Right forelimb (tissue), 1 donor: ENCODE measurements around the gene PDAP1.
"Not testable (repeated sequence)": the region's sequence is repeated elsewhere in the genome, so short reads cannot be mapped to it uniquely, and the experiment has no call there.

Source experiments
- DNase-seq: peaks from one replicate; pipeline ENCODE4 v3.0.0-alpha.2; 2018

PDAP1 gene

DNA sequence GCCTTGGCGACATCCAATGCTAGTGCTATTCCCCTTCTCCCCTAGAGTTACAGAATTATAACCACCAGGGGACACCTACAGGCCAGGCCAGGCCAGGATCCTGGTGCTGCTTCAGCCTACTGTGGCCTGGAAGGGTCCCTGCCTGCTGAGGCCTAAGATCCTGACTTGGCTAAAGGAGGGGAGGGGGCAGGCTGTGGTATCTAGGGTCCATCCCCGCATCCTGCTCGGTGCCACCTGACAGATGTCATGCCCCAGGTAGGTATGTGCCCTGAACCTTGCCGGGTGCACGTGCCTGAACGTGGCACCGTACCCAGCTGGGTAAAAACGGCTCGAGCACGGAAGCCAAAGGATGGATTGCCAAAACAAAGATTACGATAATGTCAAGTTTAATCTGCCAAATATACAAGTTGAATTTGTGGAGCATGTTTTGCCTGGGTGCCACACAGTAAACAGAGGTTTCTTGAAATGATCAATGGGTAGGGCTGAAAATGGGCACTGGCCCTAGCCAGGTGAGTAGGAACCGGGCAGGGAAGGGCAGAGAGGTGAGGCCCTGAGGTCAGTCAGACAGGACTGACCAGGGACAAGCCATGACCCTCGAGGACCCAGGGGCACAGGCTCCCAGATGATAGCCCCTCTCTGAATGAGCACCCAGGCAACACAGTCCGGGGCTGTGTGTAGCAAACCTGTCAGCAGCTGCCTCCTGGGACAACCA is 12.6 kb downstream of the PDAP1 start:
- no peak for DNase-seq

DNA sequence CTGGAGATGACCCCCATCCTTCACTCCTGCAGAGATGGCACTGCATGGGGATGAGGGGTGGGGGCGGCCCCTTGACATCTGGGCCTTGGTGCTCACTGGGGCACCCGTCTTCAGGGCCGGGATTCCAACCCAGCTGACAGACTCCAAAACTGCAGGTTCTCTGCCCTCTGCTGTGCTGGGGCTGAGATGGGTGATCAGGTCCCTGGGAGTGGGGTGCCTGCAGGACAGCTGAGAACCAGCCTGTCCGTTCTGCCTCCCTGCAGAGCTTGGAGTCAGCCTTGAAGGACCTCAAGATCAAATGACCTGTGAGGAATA is 14.3 kb downstream of the PDAP1 start:
- DNase-seq, result no peak

DNA sequence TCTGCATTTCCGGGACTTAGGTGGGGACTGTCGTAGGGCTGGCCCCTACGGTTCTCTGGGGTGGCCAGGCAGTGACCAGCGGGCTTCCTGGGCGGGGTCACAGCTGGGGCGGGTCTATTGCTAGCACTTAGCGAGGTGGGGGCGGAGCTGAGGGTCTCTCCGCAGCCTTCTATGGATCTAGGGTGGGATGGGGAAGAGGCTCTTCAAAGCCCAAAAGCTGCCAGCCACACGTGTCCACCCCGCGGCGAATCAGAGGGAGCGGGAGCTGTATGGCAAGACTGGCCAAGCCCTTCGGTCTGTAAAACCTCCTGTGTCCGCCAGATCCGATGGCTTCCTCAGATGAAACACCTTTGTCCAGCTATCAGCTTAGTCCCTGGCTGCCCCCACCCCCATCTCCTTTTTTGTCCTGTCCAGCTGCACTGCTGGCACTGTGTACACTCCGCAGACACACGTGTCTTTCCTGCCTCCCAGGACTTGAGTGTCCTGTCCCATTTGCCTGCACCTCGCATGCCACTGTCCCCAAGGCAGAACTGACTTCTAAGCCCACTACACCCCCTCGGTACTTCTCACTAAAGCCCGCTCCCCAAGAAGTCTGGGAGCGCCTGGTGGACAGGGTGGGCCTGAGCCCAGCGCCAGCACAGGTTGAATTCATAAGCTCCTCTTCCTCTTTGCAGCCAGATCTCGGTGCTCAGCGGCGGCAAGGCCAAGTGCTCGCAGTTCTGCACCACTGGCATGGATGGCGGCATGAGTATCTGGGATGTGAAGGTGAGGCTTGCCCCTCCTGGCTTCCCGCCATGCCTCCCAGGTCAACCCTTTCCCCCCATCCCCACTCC is 14.8 kb downstream of the PDAP1 start:
- peak; percentile 66 for DNase-seq

DNA sequence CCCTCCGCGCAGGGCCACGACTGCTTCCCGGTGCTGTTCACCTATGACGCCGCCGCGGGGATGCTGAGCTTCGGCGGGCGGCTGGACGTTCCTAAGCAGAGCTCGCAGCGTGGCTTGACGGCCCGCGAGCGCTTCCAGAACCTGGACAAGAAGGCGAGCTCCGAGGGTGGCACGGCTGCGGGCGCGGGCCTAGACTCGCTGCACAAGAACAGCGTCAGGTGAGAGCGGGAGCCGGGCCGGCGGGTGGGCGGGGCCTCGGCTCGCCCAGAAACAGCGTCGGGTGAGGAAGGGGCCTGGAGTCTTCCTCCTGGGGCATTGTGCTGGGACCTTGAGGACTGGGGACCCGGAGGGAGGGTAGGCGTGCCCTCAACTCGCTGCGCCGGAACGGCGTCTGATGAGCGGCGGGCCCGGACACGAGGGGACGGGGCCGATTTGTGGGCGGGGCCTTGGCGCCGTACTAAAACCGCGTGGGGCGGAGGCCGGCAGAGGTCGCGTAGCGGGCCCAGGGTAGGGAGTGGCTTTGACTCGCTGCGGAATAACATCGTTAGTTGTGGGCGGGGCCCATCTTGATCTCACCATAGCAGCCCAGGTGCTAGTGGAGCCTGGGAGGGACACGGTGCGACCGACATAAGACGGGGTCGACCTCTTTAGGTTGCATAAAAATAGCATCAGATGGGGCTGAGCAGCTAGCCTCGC is 15.6 kb downstream of the PDAP1 start:
- DNase-seq, result peak; percentile 79

DNA sequence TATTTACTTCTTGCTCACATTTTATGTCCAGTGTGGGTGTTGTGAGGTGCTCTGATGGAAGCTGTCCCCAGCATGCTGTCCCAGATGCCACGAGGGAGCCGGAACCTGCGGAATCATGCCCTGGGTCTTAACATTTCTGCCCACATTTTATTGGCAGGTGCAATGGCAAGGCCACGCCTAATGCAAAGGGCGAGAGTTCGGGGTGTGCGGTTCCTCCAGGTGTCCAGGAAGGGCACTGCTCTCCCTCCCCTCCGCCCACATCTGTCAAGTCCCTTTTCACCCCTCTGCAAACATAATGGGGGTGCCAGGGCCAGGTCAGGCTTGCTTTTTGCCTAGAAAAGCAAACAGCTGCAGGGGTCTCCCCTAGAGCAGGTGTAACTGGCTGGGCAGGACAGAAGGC is 16.4 kb downstream of the PDAP1 start:
- no peak for DNase-seq

DNA sequence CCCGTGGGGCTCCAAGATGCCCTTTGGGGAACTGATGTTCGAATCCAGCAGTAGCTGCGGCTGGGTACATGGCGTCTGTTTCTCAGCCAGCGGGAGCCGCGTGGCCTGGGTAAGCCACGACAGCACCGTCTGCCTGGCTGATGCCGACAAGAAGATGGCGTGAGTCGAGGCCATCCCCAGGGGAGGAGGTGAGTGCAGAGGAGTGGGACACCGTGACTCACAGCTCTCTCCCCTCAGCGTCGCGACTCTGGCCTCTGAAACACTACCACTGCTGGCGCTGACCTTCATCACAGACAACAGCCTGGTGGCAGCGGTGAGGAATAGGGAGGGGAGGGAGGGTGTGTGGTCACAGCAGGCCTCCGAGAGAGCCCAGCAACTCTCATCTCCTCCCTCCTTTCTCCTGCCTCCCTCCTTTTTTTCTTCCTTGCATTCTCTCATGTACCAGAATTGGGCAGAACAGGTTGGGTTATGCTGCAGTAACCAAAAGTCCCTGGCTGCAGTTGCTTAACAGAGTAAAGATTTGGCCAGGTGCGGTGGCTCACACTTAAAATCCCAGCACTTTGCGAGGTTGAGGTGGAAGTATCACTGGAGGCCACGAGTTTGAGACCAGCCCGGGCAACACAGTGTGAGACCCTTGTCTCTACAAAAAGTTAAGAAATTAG is 17.3 kb downstream of the PDAP1 start:
- DNase-seq, result no peak

DNA sequence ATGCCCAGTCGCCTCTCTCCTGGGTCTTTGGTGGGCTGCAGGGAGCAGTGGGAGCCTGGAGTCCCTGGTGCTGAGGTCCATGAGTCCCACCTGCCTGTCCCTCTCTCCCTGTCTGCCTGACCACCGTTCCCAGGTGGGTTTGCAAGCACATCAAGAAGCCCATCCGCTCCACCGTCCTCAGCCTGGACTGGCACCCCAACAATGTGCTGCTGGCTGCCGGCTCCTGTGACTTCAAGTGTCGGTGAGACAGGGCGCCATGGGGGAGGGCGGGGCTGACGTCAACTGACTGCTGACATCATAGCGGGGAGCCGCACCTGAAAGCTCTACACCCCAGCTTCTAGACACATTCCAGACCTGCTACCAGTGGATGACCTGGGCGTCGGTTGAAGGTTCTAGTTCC is 18.6 kb downstream of the PDAP1 start:
- no peak for DNase-seq

DNA sequence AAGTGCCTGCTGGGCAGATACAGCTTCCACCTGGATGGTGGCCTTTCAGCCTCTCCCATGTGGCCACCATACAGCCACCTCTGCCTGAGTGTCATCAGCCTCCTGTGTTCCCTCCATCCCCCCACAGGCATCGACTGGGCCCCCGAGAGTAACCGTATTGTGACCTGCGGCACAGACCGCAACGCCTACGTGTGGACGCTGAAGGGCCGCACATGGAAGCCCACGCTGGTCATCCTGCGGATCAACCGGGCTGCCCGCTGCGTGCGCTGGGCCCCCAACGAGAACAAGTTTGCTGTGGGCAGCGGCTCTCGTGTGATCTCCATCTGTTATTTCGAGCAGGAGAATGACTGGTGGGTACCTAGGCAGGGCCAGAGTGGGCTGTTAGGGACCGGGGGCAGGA is 20.5 kb downstream of the PDAP1 start:
- no peak for DNase-seq

DNA sequence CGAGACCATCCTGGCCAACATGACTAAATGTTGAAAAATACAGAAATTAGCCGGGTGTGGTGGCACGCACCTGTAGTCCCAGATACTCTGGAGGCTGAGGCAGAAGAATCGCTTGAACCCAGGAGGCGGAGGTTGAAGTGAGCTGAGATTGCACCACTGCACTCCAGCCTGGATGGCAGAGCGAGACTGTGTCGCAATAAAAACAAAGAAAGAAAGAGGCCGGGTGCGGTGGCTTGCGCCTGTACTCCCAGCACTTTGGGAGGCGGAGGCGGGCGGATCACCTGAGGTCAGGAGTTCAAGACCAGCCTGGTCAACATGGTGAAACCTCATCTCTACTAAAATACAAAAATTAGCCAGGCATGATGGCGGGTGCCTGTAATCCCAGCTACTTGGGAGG is 21.2 kb downstream of the PDAP1 start:
- DNase-seq, result not testable (repeated sequence)

DNA sequence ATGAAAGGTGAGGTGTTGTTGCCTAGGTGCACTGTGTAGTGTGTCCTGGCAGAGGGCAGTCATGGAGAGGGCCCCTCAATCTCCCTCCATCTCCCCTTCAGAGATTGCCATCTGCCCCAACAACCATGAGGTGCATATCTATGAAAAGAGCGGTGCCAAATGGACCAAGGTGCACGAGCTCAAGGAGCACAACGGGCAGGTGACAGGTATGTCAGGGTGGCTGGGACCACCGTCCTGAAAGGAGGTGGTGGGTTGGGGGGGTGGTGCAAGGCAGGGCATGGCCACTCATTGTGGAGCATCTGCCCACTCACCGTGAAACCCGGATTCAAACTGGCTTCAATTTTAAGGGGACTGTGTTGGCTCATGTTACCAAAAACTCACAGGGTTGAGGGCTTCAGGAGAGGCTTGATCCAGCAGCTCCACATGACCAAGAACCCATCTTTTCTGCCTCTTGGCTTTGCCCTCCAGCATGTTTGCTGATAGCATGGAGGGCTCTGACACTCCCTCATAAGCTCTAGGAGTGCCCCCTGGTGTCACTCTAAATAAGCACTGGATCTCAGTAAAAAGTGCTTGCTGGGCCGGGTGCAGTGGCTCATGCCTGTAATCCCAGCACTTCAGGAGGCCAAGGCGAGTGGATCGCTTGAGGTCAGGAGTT is 21.7 kb downstream of the PDAP1 start:
- DNase-seq, result no peak

DNA sequence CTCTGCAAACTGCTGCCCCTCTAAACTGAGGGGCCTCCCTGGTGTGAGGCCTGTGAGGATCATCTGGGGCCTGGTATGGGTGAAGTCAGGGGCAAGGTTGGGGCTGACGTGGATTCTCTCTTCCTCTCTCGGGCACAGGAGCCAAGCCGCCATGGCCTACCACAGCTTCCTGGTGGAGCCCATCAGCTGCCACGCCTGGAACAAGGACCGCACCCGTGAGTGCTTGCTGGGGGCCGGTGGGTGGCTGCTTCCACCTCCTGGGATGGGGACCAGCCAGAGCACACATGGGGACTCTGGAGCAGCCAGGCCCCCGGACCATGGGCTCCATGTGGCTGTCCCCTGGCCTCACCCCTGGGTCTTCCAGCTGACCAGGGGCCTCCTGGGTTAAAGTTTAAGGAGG is 22.8 kb downstream of the PDAP1 start:
- no peak for DNase-seq

DNA sequence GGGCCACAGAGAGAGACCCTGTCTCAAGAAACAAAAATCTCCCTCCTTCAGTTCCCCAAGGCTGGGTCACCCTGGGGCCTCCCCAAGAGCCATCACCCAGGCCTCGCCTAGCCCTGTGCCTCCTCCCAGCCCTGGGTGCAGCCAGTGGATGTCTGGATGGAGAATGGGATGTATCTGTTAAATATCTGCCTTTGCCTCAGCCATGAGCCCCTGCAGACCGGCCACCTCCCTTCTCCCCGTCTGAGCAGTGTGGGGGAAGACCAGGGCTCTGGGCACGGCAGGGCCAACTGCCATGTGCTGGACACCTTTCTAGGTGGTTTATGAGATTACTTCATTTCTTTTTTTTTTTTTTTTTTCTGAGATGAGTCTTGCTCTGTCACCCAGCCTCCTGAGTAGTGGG is 23.9 kb downstream of the PDAP1 start:
- no peak for DNase-seq

DNA sequence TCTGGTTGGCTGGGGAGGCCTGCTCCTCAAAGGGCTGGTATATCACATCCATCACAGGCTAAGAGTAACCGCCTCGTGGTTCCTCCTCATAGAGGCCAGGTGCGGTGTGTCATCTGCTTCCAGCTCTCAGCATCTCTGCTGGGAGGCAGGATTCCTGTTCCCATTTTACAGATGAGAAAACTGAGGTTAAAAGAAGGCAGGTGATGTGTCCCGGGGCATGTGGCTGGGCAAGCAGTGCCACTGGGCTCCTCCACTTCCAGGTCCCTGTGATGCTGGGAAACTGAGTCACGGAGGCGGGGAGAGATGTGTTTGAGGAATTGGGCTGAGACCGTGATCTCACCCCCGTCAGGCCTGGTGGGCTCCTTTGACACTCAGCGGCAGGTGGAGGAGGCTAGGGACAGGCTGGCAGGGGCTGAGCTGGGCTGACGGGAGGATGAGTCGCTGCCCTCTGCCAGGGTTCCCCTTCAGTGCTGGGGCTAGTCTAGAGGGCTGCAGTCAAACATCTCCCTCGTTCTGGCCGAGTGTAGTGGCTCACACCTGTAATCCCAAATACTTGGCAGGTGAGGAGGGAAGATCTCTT is 24.5 kb downstream of the PDAP1 start:
- DNase-seq, result no peak

DNA sequence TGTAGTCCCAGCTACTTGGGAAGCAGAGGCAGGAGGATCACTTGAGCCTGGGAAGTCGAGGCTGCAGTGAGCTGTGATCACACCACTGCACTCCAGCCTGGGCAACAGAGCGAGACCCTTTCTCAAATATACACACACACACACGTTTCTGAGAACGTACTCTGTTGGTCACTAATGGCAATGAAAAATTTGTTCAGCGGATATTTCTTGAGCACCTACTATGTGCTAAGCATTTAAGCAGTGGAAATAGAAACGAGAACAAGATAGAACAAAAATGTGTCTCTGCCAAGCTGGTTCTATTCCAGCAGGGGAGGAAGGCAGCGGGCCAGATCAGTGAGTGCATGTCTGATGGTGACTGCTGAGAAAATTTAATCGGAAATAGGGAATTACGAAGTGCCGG is 25.2 kb downstream of the PDAP1 start:
- no peak for DNase-seq

DNA sequence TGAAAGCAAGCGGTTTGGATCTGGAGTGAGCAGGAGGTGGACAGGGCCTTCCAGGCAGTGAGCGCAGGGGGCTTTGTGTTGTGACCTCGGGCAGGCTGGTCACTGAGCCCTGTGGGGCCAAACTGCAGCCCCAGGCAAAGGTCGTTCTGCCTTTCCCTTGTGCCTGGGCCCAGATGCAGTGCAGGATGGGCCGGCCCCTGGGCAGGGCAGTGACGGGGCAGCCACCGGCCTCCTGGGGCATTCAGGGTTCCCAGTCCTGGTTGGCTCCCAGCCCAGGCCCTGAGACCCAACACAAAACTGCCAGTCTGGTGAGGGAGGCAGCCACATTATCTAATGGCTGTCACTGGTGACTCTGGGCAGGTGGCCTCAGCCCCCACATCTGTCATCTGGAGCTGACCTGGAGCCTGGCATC is 26.7 kb downstream of the PDAP1 start:
- DNase-seq, result no peak

DNA sequence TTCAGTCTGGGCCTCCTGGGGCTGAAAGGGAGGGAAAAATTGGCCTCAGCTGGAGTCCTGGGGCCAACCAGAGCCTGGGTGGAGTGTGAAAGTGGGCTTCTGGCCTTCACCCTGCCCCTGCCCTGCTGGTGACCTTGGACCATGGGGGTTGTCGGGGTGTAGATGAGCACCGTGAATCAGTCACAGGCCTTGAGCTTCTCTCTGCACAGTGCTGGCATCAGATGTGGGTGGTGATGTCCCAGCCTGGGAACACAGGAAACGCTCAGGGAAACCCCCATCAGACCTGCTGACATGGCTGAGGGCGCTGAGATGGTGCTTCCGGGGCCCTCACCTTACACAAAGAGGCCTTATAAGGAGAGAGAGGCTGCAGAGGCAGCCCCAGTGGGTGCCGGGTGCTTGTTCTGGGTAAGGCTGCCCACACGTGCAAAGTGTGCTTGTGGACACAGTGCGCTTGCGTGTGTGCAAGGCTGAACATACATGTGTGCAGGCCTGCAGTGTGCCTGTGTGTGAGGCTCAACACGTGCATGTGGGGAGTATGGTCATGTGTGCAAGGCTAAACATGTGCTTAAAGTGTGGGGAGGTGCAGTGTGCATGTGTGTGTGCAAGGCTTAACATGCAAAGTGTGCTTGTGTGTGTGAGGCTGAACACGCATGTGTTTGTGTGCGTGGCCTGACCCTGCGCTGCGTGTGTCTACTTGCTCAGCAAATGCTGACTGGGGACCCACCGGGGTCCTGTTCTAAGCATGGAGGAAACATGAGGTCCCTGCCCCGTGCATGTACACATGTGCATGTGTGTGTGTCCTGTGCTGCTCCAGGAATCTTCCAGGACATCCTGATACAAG is 27.4 kb downstream of the PDAP1 start:
- no peak for DNase-seq

DNA sequence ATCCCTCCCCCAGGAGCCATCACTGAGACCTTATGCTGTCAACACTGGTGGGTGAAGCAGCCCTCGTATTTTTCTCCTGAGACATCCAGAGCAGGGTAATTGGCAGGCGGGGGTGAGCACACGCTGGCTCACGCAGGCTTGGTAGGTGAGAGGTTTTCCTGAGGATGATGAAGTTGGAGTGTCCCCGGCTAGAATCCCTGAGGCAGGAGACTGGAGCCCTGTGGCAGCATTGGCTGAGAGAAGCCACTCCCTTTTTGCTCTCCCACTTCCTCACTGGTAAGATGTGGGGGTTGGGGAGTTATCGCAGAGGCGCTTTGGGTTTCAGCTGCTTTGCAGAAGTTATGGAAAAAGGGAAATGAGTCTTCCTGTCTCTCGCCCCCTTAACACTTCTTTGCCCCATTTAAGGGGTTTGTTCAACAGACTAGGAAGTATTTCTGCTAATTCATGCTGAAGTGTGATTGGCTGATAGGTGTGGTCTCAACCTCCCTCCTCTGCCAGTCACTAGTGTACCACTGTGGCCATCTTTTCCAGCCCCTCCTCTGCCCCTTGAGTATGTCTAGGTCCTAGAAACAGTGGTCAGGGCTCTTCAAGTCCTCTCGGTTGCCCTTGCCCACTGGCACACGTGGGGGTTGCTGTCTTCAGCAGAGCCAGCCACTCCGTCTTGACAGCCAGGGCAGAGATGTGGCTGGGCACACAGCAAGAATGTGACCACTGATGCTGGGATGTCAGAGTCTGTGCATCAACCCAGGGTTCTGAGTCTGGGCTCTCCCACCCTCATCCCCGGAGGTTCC is 28.2 kb downstream of the PDAP1 start:
- DNase-seq, result no peak

DNA sequence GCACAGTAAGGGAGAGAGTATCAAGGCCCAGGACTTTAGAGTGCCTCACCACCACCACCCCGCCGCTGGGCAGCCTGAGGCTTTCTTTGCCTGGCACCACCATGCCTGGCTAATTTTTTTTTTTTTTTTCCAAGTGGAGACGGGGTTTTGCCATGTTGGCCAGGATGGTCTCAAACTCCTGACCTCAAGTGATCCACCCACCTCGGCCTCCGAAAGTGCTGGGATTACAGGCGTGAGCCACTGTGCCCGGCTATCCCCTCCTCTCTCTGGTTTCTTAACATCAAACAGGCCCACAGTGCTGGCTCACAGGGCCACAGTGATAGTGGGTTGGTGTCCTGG is 28.7 kb downstream of the PDAP1 start:
- not testable (repeated sequence) for DNase-seq

DNA sequence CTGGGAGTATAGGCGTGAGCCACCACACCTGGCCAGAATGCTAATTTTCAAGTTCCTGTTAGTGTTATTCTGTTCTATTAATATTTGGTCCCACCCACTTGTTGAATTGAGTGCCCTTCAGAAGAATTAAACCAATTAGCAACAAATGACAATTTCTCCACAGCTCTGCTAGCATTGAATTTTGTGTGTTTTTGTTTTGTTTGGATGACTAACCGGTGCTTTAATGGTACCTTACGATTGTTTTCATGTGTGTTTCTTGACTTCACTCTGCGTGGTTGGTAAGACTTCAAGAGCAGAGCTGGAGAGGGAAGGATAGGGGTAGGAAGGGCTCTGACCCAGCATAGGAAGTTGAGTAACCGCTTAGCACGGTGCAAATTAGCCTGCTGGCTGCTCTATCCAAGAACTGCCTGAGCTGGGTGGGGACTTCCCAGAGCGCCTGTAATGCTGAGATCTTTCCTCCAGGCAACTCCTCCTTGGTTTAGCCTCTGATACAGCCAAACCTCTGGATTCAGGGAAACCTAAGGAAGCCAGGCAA is 29.3 kb downstream of the PDAP1 start:
- peak; percentile 75 for DNase-seq

DNA sequence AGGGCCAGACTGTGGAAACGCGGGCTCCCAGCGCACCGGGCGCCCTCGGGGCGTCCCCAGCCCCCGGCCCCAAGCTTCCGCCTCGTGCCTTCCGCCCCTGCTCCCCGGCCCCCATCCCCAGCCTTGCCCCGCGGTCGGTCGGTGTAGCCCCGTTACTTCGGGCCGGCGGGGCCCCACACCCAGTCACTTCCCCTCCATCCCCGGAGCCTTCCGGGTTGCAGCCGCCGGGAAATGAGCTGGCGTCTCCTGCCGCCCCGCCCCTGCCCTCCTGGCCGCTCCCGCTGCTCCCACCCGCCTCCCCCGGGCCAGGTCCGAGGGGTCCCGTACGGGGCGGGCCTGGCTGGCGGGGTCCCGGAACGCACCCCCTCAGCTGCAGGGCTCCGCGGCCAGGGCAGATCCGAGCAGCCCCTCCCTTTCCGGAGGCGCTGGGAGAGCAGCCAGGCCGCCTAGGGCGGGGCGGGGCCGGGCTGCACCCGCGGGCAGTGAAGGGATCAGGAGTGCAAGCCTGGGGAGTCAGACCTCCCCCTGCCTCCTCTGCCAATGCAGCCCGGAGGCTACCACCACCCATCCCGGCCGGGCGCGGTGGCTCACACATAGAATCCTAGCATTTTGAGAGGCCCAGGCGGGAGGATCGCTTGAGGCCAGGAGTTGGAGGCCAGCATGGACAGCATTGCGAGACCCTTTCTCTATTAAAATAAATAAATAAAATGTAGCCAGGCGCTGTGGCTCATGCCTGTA is 33.2 kb downstream of the PDAP1 start:
- DNase-seq, result peak; percentile 82
